Stimulated activated naive CD8-positive, alpha-beta T cell treated with anti-CD3 and anti-CD28 coated beads, Interleukin-15, Interleukin-2, amounts not matched to agents 100 ng/mL and 50 ng/mL, for 24 hours (primary cell): Measurements from ENCODE around the gene TMEM186.
A peak's percentile ranks its signal among the peaks of the same experiment; 100 is the strongest.
"Not testable (repeated sequence)": the region's sequence is repeated elsewhere in the genome, so short reads cannot be mapped to it uniquely, and the experiment has no call there.

Experiments used
- H3K27ac Mint-ChIP-seq: one replicate; pipeline ENCODE4 v1.8.0; 2021; ENCODE audit warnings: mild to moderate bottlenecking, mixed read lengths
- H3K27me3 Mint-ChIP-seq: one replicate; pipeline ENCODE4 v1.8.0; 2021; ENCODE audit warnings: mixed read lengths
- H3K36me3 Mint-ChIP-seq: one replicate; pipeline ENCODE4 v1.8.0; 2021; ENCODE audit warnings: low read depth, mixed read lengths
- H3K4me1 Mint-ChIP-seq: one replicate; pipeline ENCODE4 v1.8.0; 2021; ENCODE audit warnings: low read depth, mixed read lengths
- H3K4me3 Mint-ChIP-seq: one replicate; pipeline ENCODE4 v1.8.0; 2021; ENCODE audit warnings: mild to moderate bottlenecking, mixed read lengths
- H3K9me3 Mint-ChIP-seq: one replicate; pipeline ENCODE4 v1.8.0; 2021; ENCODE audit warnings: mixed read lengths

Gene TMEM186

GRCh38 chr16:8819411-8820034 is 22.1 kb upstream of the TMEM186 start:
- H3K36me3 Mint-ChIP-seq: peaks cover 79% of the 10 kb centered on the region
- no peak overlapping the region for H3K27ac Mint-ChIP-seq
- no peaks in the 10 kb centered on the region for H3K27me3 Mint-ChIP-seq
- no peaks in the 10 kb centered on the region for H3K9me3 Mint-ChIP-seq
- peaks cover 19% of the 10 kb centered on the region for H3K4me1 Mint-ChIP-seq
- no peak overlapping the region for H3K4me3 Mint-ChIP-seq

DNA sequence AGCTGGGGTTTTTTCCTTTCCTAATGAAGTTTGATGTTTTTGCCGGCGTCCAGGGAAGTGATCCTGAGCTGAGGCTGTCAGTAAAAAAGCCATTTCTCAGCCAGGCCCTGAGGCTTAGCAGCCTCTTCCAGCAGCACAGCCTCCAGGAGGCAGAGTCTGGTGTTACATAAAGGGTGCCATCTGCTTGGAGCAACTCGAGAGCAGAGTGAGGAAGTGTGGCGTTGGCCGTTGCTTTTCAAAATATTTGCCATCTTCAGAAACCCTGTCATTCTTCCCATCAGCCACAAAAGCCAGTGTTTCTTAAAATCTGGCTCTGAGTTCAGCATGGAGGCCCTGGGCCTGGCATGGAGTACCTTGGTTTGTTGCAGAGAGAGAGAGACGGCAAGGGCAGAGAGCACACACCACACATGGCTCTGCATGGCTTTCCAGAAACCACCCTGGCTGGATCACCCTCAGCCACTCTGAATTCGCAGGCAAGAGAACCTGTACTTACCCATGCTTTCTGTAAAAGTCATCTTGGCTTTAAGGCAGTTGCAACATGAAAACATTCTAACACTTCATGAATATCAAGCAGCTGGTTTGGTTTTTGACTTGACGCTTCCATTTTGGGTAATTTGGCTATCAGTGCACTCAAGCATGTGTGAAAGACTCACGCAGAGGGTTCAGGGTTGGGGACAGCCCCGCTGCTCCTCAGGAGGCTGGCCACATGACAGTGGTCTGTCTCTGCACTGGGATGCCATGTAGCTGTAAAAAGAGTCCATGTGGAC is 21.2 kb upstream of the TMEM186 start:
- Mint-ChIP-seq H3K9me3 (no peaks in the 10 kb centered on the region), H3K4me3 (no peak overlapping the region), H3K27ac (peak overlapping the region; percentile 42), H3K4me1 (peaks cover 27% of the 10 kb centered on the region), H3K36me3 (peaks cover 78% of the 10 kb centered on the region), H3K27me3 (no peaks in the 10 kb centered on the region)

- no peaks in the 10 kb centered on the region for H3K9me3 Mint-ChIP-seq
- H3K27ac Mint-ChIP-seq: peak overlapping the region; percentile 45
- H3K4me3 Mint-ChIP-seq: no peak overlapping the region
- peaks cover 35% of the 10 kb centered on the region for H3K4me1 Mint-ChIP-seq
- H3K36me3 Mint-ChIP-seq: peaks cover 80% of the 10 kb centered on the region
- H3K27me3 Mint-ChIP-seq: no peaks in the 10 kb centered on the region
These were observed 19.7 kb upstream of the TMEM186 start for GRCh38 chr16:8816967-8817655.

- peaks cover 35% of the 10 kb centered on the region for H3K4me1 Mint-ChIP-seq
- no peak overlapping the region for H3K4me3 Mint-ChIP-seq
- peaks cover 81% of the 10 kb centered on the region for H3K36me3 Mint-ChIP-seq
- H3K27ac Mint-ChIP-seq: peak overlapping the region; percentile 55
- H3K27me3 Mint-ChIP-seq: no peaks in the 10 kb centered on the region
- no peaks in the 10 kb centered on the region for H3K9me3 Mint-ChIP-seq
These were observed 16.8 kb upstream of the TMEM186 start for GRCh38 chr16:8814095-8814806.

- Mint-ChIP-seq H3K4me1 (peaks cover 35% of the 10 kb centered on the region), H3K27ac (no peak overlapping the region), H3K4me3 (no peak overlapping the region), H3K27me3 (no peaks in the 10 kb centered on the region), H3K9me3 (no peaks in the 10 kb centered on the region), H3K36me3 (peaks cover 83% of the 10 kb centered on the region)
These were observed 14.9 kb upstream of the TMEM186 start for GRCh38 chr16:8812162-8812843.

DNA sequence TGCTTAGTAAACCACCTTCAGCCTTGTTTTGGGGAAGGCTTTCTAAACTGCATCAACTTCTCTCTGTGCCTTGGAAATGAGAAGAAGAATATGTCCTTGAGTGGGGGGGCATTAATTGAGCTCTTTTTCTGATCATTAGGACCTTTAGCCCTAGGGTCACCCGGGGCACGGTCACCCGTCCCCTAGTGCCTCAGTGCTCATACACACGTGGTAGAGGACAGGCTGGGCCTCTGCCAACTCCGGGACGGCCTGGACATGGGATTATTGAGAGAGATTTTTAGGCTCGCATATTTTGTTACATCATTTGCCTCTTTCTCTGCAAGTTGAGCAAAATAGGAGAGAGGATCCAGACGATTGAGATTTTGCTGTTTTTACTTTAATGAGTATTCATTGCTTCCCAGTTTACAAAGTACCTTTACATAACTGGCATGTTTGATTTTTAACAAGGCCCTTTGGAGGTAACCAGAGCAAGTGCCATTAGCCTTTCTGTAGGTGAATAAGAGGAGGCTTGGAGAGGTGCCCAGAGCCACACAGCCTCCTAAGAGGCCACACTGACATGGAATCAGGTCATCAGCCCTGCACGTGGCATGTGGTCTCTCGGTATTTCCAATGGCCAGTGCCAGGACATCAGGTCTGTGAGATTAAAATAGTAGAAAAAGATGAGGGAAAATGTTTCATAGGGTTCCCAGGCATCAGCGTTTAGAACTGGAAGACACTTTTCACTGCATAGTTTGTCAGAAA is 11.3 kb upstream of the TMEM186 start:
- H3K36me3 Mint-ChIP-seq: peaks cover 80% of the 10 kb centered on the region
- no peaks in the 10 kb centered on the region for H3K9me3 Mint-ChIP-seq

GRCh38 chr16:8808009-8808408 is 10.6 kb upstream of the TMEM186 start:
- H3K9me3 Mint-ChIP-seq: no peaks in the 10 kb centered on the region
- no peaks in the 10 kb centered on the region for H3K27me3 Mint-ChIP-seq
- H3K4me1 Mint-ChIP-seq: peaks cover 7% of the 10 kb centered on the region
- peaks cover 80% of the 10 kb centered on the region for H3K36me3 Mint-ChIP-seq
- no peak overlapping the region for H3K27ac Mint-ChIP-seq
- H3K4me3 Mint-ChIP-seq: no peak overlapping the region

More for the DNA sequence above, 11.3 kb upstream of the TMEM186 start:
- Mint-ChIP-seq H3K4me3 (no peak overlapping the region), H3K4me1 (peaks cover 9% of the 10 kb centered on the region), H3K27me3 (no peaks in the 10 kb centered on the region), H3K27ac (no peak overlapping the region)

GRCh38 chr16:8807189-8807588 is 9.8 kb upstream of the TMEM186 start:
- peaks cover 80% of the 10 kb centered on the region for H3K36me3 Mint-ChIP-seq
- H3K4me3 Mint-ChIP-seq: no peak overlapping the region

DNA sequence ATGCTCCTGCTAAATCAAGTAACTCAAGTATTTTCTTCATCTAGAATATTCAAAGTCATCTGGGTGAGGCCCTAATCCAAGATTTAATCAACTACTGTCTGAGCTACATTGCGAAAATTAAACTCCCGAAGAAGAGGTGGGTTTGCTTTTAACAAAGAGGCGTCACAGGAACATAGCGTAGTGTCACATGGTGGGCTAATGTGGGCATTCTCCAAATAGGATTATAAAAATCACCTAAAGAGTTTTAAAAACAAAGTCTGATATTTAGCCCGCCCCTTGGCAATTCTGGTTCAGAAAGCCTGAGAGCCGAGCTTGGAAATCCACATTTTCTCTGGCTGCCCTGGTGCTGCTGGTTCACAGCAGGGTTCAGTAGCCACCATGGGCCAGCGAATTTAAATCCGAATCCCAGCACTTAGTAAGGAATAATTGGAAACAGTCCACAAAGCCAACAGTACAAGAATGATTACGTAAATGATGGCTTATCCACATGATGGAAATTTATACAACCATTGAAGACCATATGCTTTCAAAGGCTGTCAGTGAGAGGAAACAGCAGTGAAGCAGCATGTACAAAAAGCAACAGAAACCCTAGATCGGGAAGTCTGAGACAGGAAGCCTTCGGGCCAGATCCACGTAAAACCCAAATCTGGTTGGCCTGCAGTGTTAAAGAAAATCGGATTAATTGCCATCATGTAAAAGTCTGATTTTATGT is 9.0 kb upstream of the TMEM186 start:
- peaks cover 7% of the 10 kb centered on the region for H3K4me1 Mint-ChIP-seq
- H3K4me3 Mint-ChIP-seq: no peak overlapping the region
- peaks cover 80% of the 10 kb centered on the region for H3K36me3 Mint-ChIP-seq
- no peaks in the 10 kb centered on the region for H3K27me3 Mint-ChIP-seq
- no peaks in the 10 kb centered on the region for H3K9me3 Mint-ChIP-seq
- no peak overlapping the region for H3K27ac Mint-ChIP-seq

More at GRCh38 chr16:8807189-8807588, 9.8 kb upstream of the TMEM186 start:
- Mint-ChIP-seq H3K27me3 (no peaks in the 10 kb centered on the region), H3K27ac (no peak overlapping the region), H3K9me3 (no peaks in the 10 kb centered on the region), H3K4me1 (peaks cover 7% of the 10 kb centered on the region)

DNA sequence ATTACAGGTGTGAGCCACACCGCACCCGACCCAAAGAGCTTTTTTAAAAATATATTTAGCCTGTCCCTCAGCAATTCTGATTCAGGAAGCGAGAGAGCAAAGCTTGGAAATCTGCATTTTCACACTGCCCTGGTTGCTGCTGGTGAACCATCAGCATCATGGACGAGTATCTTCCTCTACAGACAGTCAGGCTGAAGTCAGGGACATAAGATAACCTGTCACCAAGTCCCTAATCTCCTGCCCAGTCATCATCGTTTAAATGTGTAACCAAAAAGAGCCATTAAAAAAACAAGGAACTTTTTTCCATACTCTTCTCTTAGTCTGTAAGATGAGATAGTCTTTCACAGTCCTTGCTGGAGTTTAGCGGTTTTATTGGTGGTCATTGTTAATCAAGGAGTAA is 6.9 kb upstream of the TMEM186 start:
- peaks cover 80% of the 10 kb centered on the region for H3K36me3 Mint-ChIP-seq
- peaks cover 26% of the 10 kb centered on the region for H3K4me1 Mint-ChIP-seq
- no peak overlapping the region for H3K4me3 Mint-ChIP-seq
- H3K27me3 Mint-ChIP-seq: no peaks in the 10 kb centered on the region
- no peaks in the 10 kb centered on the region for H3K9me3 Mint-ChIP-seq
- H3K27ac Mint-ChIP-seq: no peak overlapping the region

GRCh38 chr16:8803733-8804132 is 6.3 kb upstream of the TMEM186 start:
- H3K27me3 Mint-ChIP-seq, H3K4me3 Mint-ChIP-seq, H3K27ac Mint-ChIP-seq, H3K9me3 Mint-ChIP-seq: not testable (repeated sequence)
- Mint-ChIP-seq H3K36me3 (peaks cover 80% of the 10 kb centered on the region), H3K4me1 (peaks cover 31% of the 10 kb centered on the region)

- no peak overlapping the region for H3K27ac Mint-ChIP-seq
- no peaks in the 10 kb centered on the region for H3K27me3 Mint-ChIP-seq
These were observed 4.3 kb upstream of the TMEM186 start for GRCh38 chr16:8801701-8802100.

GRCh38 chr16:8798535-8799157 is 1.2 kb upstream of the TMEM186 start:
- Mint-ChIP-seq H3K36me3 (peaks cover 56% of the 10 kb centered on the region), H3K4me1 (peaks cover 64% of the 10 kb centered on the region), H3K27ac (peak overlapping the region; percentile 91), H3K27me3 (no peaks in the 10 kb centered on the region), H3K4me3 (peak overlapping the region; percentile 95), H3K9me3 (no peaks in the 10 kb centered on the region)

More at GRCh38 chr16:8801701-8802100, 4.3 kb upstream of the TMEM186 start:
- Mint-ChIP-seq H3K4me3 (no peak overlapping the region), H3K36me3 (peaks cover 69% of the 10 kb centered on the region), H3K9me3 (no peaks in the 10 kb centered on the region), H3K4me1 (peaks cover 42% of the 10 kb centered on the region)
